ENCODE measurements around the gene ITGAV.

ITGAV gene

GRCh38 chr2:186582698-186583097, 7.2 kb upstream of the ITGAV start:
- Mint-ChIP-seq H3K9me3 (no peaks in the 10 kb centered on the region), H3K4me1 (no peaks in the 10 kb centered on the region), H3K36me3 (ENCODE audit: low read depth) (no peaks in the 10 kb centered on the region), H3K27ac (no peak overlapping the region), H3K4me3 (no peak overlapping the region), H3K27me3 (ENCODE audit: low read depth) (peaks cover 7% of the 10 kb centered on the region)
- TF ChIP-seq, protein P1, sequence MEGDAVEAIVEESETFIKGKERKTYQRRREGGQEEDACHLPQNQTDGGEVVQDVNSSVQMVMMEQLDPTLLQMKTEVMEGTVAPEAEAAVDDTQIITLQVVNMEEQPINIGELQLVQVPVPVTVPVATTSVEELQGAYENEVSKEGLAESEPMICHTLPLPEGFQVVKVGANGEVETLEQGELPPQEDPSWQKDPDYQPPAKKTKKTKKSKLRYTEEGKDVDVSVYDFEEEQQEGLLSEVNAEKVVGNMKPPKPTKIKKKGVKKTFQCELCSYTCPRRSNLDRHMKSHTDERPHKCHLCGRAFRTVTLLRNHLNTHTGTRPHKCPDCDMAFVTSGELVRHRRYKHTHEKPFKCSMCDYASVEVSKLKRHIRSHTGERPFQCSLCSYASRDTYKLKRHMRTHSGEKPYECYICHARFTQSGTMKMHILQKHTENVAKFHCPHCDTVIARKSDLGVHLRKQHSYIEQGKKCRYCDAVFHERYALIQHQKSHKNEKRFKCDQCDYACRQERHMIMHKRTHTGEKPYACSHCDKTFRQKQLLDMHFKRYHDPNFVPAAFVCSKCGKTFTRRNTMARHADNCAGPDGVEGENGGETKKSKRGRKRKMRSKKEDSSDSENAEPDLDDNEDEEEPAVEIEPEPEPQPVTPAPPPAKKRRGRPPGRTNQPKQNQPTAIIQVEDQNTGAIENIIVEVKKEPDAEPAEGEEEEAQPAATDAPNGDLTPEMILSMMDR (IDR thresholded peaks at IDR 0.05; ENCODE audit: unreplicated experiment in 3 of 3), result no peak

DNA sequence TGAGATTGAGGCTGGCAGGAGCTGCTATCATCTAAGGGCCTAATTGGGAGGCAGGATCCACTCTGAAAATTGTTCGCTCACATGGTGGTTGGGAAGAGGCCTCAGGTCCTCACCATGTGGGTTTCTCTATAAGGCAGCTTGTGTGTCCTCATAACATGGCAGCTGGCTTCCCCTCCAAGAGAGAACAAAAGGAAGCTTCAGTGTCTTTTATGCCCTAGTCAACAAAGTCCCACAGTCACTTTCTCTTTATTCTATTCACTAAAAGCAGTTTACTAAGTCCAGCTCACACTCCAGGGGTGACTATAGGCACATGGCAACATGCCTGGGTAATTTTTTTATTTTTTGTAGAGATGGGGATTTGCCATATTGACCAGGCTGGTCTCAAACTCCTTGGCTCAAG, 5.8 kb upstream of the ITGAV start:
- no peaks in the 10 kb centered on the region for H3K36me3 Mint-ChIP-seq (ENCODE audit: low read depth)
- no peaks in the 10 kb centered on the region for H3K9me3 Mint-ChIP-seq
- peaks cover 3% of the 10 kb centered on the region for H3K4me1 Mint-ChIP-seq
- TF ChIP-seq, protein P1 (IDR thresholded peaks at IDR 0.05; ENCODE audit: unreplicated experiment in 3 of 3), result no peak
- no peak overlapping the region for H3K4me3 Mint-ChIP-seq
- H3K27me3 Mint-ChIP-seq (ENCODE audit: low read depth), result peaks cover 7% of the 10 kb centered on the region
- no peak overlapping the region for H3K27ac Mint-ChIP-seq

GRCh38 chr2:186588421-186588820, 1.4 kb upstream of the ITGAV start:
- TF ChIP-seq, protein P1 (IDR thresholded peaks at IDR 0.05; ENCODE audit: unreplicated experiment in 3 of 3), result no peak
- H3K27me3 Mint-ChIP-seq (ENCODE audit: low read depth), result peaks cover 7% of the 10 kb centered on the region
- H3K4me1 Mint-ChIP-seq, result peaks cover 9% of the 10 kb centered on the region
- H3K4me3 Mint-ChIP-seq, result peak overlapping the region in 2 of 3 experiments; percentile 26 to 87
- no peaks in the 10 kb centered on the region for H3K9me3 Mint-ChIP-seq
- H3K27ac Mint-ChIP-seq, result peak overlapping the region; percentile 88 to 97 (median 97)
- no peaks in the 10 kb centered on the region for H3K36me3 Mint-ChIP-seq (ENCODE audit: low read depth)

- peak overlapping the region; percentile 87 to 95 (median 92) for H3K4me3 Mint-ChIP-seq
Observed at GRCh38 chr2:186588940-186589611, 780 bp upstream of the ITGAV start.

DNA sequence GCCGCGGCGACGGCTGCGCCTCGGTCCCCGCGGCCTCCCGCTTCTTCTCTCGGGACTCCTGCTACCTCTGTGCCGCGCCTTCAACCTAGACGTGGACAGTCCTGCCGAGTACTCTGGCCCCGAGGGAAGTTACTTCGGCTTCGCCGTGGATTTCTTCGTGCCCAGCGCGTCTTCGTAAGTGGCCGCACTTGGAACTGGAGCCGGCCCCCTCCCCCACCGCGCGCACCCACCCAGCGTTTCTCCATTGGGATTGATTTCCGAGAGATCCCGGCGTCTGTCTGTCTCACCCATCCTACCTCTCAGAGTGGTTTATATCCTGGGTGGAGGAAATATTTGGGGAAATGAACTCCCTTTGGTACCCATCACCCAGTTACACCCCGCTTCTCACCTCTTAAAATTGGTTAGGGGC, 498 bp downstream of the ITGAV start:
- Mint-ChIP-seq H3K36me3 (ENCODE audit: low read depth) (no peaks in the 10 kb centered on the region), H3K4me1 (peaks cover 24% of the 10 kb centered on the region), H3K9me3 (no peaks in the 10 kb centered on the region), H3K27me3 (ENCODE audit: low read depth) (peaks cover 5% of the 10 kb centered on the region), H3K27ac (peak overlapping the region; percentile 72 to 94 (median 94)), H3K4me3 (peak overlapping the region; percentile 87 to 95 (median 92))
- TF ChIP-seq, protein P1 (IDR thresholded peaks at IDR 0.05; ENCODE audit: unreplicated experiment in 3 of 3), result no peak

More at GRCh38 chr2:186588940-186589611, 780 bp upstream of the ITGAV start:
- peaks cover 14% of the 10 kb centered on the region for H3K4me1 Mint-ChIP-seq
- H3K27me3 Mint-ChIP-seq (ENCODE audit: low read depth), result peaks cover 7% of the 10 kb centered on the region
- H3K9me3 Mint-ChIP-seq, result no peaks in the 10 kb centered on the region
- TF ChIP-seq, protein P1 (IDR thresholded peaks at IDR 0.05; ENCODE audit: unreplicated experiment in 3 of 3), result no peak
- peak overlapping the region; percentile 88 to 97 (median 97) for H3K27ac Mint-ChIP-seq
- H3K36me3 Mint-ChIP-seq (ENCODE audit: low read depth), result no peaks in the 10 kb centered on the region
